ENCODE data around the gene PRSS37.
"Not testable (repeated sequence)": the region's sequence is repeated elsewhere in the genome, so short reads cannot be mapped to it uniquely, and the experiment has no call there.

PRSS37 gene

DNA sequence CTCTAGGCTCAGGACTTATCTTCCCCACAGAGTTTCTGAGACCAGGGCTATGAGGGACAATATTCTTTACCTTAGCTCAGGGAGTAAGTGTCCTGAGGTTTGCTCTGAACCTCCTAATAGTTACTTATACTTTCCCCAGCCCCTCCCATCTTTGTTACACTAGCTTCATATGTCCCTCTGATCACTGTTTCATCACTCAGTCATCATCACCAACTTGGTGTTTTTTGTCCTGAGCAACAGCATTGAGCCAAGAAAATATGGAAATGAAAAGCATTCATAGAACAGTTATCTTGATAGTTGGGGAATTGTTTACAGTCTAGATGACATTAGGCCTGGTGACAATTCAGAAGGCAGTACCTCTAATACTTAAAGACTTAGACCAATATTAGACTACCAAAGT lies at the start of gene PRSS37:
TSS of gene PRSS37 (minus strand) at position 101 of the 400 bp plus-strand sequence. CDS start 436 bp downstream, outside the sequence.
- no peak for DNase-seq

DNA sequence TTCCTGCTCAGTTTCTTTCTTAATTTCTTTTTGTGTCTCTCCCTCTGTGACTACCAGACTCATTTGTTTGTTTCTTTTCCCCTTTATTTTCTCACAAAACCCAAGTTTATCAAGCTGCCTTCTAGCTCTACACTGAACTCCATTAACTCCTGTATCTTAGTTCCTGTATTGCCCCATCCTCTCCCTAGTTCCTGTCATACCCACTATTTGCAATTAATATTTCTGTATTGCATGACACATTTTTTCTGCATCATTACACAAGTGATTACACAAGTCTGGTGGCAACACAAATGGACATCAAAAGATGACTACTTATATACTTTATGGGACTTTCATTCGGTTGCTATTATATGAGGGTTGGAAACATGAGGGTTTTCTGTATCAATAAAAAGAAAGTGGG lies 48.0 kb upstream of the PRSS37 start:
- no peak for DNase-seq

DNA sequence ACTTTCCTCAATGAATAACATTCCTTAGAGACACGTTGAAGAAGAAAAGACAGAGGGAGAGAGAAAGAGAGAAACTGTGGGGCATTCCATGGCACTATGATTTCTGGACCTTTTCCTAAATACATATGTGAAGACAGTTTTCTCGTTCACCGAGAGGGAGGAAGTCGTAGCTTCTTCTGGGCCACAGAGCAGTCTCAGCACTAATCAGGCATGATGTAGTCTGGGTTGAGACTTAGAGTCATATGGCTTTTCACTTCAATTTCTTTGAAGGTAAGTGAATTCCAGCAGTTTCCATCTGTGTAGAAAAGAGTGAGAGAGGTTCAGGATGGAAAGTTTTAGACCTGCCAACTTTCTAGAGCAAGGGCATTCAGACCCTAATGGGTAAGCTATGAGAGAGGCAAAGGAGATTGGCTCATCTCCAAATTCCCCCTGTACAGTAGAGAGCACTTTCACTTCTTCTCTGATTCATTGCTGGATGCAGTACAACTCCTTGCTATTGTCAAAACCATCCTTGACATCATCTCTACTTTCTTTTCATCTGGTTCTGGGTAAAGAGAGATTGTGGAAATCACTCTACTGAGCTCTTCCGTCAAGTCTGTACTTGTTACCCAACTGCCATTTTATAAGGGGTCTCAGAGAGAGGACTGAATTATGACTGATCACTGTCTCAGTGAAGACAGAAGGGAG lies 43.4 kb upstream of the PRSS37 start:
- no peak for DNase-seq

DNA sequence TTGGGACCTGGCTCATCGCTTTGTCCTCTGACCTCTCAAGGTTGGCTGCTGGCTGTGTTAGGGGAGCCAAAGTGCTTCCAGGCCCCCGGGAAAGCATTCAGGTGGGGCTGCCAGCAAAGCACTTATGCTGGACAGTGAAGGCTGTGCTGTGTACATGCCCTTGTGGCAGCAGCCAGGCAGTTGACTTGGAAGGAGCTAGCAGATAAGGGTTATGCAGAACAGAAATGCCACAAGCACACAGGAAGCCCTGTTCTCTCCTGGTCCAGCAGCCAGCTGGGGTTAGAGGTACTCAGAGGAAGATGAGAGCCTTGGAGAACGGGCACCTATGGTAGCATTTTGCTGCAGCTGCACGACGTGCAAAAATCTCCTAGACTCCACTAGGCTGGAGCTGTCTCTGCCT lies 39.7 kb upstream of the PRSS37 start:
- no peak for DNase-seq

GRCh38 chr7:141877365-141877764 lies 36.1 kb upstream of the PRSS37 start:
- no peak for DNase-seq

- no peak for DNase-seq
Observed at GRCh38 chr7:141876371-141876770, 35.1 kb upstream of the PRSS37 start.

DNA sequence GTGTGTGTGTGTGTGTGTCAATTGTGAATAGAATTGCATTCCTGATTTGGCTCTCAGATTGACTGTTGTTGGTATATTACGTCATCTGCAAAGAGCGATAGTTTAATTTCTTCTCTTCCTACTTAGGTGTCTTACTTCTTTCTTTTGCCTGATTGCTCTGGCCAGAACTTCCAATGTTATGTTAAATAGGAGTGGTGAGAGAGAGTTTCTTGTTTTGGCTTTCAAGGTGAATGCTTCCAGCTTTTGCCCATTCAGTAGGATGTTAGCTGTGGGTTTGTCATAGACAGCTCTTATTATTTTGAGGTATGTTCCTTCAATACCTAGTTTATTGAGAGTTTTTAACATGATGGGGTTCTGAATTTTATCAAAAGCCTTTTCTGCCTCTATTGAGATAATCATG lies 34.2 kb upstream of the PRSS37 start:
- DNase-seq: no peak

- no peak for DNase-seq
Observed at GRCh38 chr7:141874787-141875186, 33.5 kb upstream of the PRSS37 start.

- no peak for DNase-seq
Observed at GRCh38 chr7:141872931-141873330, 31.6 kb upstream of the PRSS37 start.

DNA sequence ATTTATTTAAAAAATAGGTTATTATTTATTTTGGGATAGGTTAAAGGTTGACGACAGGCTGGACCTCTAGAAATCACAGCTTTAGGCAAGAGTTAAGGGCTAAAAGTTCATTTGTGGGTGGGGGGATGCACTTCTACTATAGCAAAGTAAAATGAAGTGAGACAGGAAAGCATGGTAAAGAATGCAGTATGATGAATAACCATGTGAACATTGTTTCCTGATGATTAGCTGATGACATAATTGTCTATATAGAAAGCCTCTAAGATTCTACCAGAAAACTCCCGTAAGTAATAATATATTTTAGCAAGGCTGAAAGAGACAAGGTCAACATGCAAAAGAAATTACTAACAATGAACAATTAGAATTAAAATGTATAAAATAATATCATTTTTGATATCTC lies 25.7 kb upstream of the PRSS37 start:
- no peak for DNase-seq

- DNase-seq: no peak
Observed at GRCh38 chr7:141864765-141865447, 23.6 kb upstream of the PRSS37 start.

DNA sequence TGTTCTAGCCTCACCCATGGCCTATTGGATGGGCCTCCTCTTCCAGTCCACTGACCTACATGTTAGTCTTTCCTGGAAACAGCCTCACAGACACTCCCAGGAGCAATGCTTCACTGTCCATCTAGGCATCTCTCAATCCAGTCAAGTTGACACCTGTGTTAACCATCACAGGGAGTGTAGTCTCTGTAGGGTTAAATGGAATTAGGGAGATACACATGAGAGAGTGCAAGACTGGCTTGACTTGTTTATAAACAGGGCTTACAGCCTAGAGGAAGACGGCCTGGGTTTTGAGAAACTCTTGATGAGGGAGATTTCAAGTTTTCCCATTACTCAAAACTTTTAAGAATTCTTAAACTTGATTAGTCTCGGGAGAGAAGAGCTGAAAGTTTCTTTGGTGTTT lies 18.9 kb upstream of the PRSS37 start:
- DNase-seq: no peak

DNA sequence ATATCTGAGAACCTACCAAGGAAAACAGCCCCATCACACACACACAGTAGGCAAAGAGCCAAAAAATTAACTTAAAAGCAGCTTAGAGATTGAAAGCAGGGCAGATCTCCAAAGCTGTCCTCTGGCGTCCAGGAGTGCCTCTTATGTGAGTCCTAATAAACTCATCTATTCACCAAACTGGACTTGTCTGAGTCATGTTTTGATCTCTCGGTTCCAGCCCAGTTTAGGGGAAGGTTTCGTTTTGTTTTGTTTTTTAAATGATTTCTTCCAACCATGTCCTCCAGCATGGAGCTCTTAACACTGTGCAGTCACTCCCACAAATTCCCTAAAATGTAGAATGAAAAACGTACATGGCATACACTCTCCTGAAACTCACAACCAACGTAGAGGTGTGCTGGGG lies 6.7 kb upstream of the PRSS37 start:
- no peak for DNase-seq

GRCh38 chr7:141844256-141844655 lies 3.0 kb upstream of the PRSS37 start:
- no peak for DNase-seq

DNA sequence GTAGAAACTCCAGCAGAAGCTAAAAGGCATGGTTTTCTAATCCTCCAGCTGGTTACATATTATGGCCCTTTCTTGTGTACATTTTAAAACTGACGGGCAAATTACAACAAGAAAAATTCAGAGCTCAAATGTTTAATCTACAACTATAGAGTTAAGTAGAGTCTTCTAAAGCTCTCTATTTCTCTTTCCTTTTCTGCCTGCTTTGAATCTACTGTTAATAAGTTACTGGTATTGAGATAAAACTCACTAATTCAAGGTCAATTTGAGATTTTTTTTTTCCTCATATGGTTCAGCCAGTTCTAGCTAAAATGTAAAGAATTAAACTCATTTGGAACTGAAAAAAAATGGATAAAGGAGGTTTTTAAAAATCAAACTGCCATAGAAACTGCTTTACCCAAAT lies 1.6 kb upstream of the PRSS37 start:
- DNase-seq: no peak

DNA sequence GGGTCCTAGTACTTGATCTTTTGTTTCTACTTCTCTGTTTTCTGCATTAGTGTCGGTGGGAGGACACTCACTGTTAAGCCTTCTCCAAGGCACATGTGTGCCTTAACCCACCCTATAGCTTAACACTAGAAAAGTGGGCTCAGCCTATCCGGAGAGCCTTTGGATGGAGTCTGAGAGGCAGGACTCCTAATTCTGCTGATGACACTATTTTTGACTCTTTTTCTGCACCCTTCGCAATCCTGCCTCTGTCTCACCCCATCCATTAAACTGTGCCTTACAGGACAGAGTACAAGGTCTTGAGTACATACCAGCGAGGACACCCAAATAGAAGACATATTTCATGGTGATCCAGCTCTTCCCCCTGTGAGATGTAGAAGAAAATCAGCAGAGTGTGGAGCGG lies 577 bp downstream of the PRSS37 start:
- no peak for DNase-seq

GRCh38 chr7:141839256-141839655 lies 2.0 kb downstream of the PRSS37 start:
- no peak for DNase-seq

- no peak for DNase-seq
Observed at GRCh38 chr7:141838581-141838980, 2.7 kb downstream of the PRSS37 start.

DNA sequence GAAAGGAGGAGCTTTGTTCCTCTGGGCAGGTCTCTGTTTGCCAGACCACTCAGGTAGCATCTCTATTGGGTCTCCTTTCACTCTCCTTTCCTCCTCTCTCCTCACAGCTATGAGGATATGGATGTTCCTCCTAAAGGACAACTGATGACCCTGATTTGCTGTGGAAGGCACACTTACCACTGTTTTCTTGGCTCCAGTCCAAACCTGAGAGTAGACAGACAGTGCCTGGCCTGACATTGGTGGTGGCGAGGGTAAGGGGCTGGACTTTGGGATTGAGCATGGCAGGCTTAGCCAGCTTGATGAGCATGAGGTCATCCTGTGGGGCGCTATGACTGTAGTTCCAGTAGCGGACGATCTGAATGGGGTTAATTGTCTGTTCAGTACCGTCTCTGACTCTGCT lies 3.6 kb downstream of the PRSS37 start:
- DNase-seq: no peak

- not testable (repeated sequence) for DNase-seq
Observed at GRCh38 chr7:141822432-141822831, 18.9 kb downstream of the PRSS37 start.

GRCh38 chr7:141820067-141820466 lies 21.2 kb downstream of the PRSS37 start:
- DNase-seq: no peak

GRCh38 chr7:141792526-141792925 lies 48.8 kb downstream of the PRSS37 start:
- no peak for DNase-seq

DNA sequence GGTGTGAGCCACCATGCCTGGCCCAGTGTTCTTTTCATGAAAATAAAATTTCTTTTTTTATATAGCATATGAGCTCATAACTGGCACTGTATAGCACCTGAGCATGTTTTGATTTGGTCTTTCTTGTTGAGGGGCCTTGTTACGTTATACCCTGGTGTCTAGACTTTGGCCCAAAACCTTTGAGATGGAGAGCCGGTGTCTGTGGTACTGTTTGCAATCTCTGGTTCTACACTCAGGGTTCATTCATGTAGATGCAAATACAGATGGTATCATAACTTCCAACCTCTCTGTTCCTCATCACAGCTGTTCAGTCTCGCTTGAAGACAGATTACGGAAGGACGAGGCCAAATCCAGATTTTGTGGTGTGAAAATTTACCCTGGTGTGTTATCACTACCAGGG lies 51.4 kb downstream of the PRSS37 start, which contains the start of gene TAS2R5:
TSS of gene TAS2R5 (plus strand) at position 301 of the 400 bp plus-strand sequence. CDS start 145 bp downstream, outside the sequence.
- no peak for DNase-seq

DNA sequence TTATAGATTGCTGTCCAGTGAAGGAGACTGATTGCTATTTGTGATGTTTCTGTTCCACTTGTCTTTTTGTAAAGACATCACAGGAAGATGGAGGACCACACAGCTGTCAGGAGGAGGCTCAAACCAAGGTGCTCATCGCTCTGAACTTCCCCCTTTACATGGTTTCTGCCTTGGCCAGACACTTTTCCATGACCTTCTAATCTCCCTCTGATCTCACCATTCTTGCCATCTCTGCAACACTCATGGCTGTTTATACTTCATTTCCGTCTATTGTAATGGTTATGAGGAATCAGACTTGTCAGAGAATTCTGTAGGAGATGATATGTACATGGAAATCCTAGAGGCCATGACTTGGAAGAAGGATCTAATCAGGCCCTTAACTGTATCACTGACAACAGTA lies 53.0 kb downstream of the PRSS37 start:
- DNase-seq: no peak
